ENCODE data around the gene GJB4.
A peak's percentile ranks its signal among the peaks of the same experiment; 100 is the strongest.
"Not testable (repeated sequence)": the region's sequence is repeated elsewhere in the genome, so short reads cannot be mapped to it uniquely, and the experiment has no call there.

Gene GJB4

GRCh38 chr1:34759503-34760357 is at the start of gene GJB4:
GJB4 (plus strand) TSS chr1:34759740; CDS start chr1:34761255, 1,515 bp downstream.
- DNase-seq (ENCODE audit: low spot score), result no peak

- no peak for DNase-seq (ENCODE audit: low spot score)
These were observed 48.7 kb upstream of the GJB4 start for GRCh38 chr1:34710812-34711211.

- no peak for DNase-seq (ENCODE audit: low spot score)
These were observed 48.1 kb upstream of the GJB4 start for GRCh38 chr1:34711485-34711884.

GRCh38 chr1:34712007-34712688 is 47.4 kb upstream of the GJB4 start:
- DNase-seq (ENCODE audit: low spot score), result no peak

GRCh38 chr1:34713443-34713842 is 46.1 kb upstream of the GJB4 start:
- DNase-seq (ENCODE audit: low spot score), result no peak

GRCh38 chr1:34714386-34714785 is 45.2 kb upstream of the GJB4 start:
- no peak for DNase-seq (ENCODE audit: low spot score)

GRCh38 chr1:34715139-34715538 is 44.4 kb upstream of the GJB4 start:
- no peak for DNase-seq (ENCODE audit: low spot score)

- no peak for DNase-seq (ENCODE audit: low spot score)
These were observed 38.3 kb upstream of the GJB4 start for GRCh38 chr1:34721241-34721640.

GRCh38 chr1:34721646-34722355 is 37.7 kb upstream of the GJB4 start:
- no peak for DNase-seq (ENCODE audit: low spot score)

GRCh38 chr1:34726861-34727260 is 32.7 kb upstream of the GJB4 start:
- DNase-seq (ENCODE audit: low spot score), result no peak

- DNase-seq (ENCODE audit: low spot score), result no peak
These were observed 29.1 kb upstream of the GJB4 start for GRCh38 chr1:34730485-34730884.

- not testable (repeated sequence) for DNase-seq (ENCODE audit: low spot score)
These were observed 26.7 kb upstream of the GJB4 start for GRCh38 chr1:34732831-34733230.

GRCh38 chr1:34736692-34737091 is 22.8 kb upstream of the GJB4 start:
- DNase-seq (ENCODE audit: low spot score), result no peak

- DNase-seq (ENCODE audit: low spot score), result not testable (repeated sequence)
These were observed 22.3 kb upstream of the GJB4 start for GRCh38 chr1:34737236-34737635.

GRCh38 chr1:34739613-34740012 is 19.9 kb upstream of the GJB4 start:
- DNase-seq (ENCODE audit: low spot score), result no peak

- DNase-seq (ENCODE audit: low spot score), result no peak
These were observed 19.2 kb upstream of the GJB4 start for GRCh38 chr1:34740161-34740868.

- DNase-seq (ENCODE audit: low spot score), result peak; percentile 93
These were observed 16.8 kb upstream of the GJB4 start for GRCh38 chr1:34742667-34743270.

- no peak for DNase-seq (ENCODE audit: low spot score)
These were observed 15.8 kb upstream of the GJB4 start for GRCh38 chr1:34743775-34744174.

- no peak for DNase-seq (ENCODE audit: low spot score)
These were observed 14.7 kb upstream of the GJB4 start for GRCh38 chr1:34744851-34745250.

- DNase-seq (ENCODE audit: low spot score), result no peak
These were observed 13.9 kb upstream of the GJB4 start for GRCh38 chr1:34745666-34746065.

- DNase-seq (ENCODE audit: low spot score), result no peak
These were observed 13.4 kb upstream of the GJB4 start for GRCh38 chr1:34746101-34746500.

Measured in D341Med (cell line).